K562 (cell line): ENCODE measurements around the gene GGA3. TPM values are rescaled to one million over a fixed set of nuclear protein-coding genes. Genes with fewer than 3 reads are reported as not detected.

Experiments
- ATF4 ChIP-seq: fragments of 450-650 bp; formaldehyde crosslinking; IDR thresholded peaks from 2 replicates; pipeline ENCODE4 v1.4.0; 2022; ENCODE audit warnings: mild to moderate bottlenecking, moderate library complexity
- CBFA2T2 ChIP-seq: fragments of 450-650 bp; conservative IDR thresholded peaks from 2 replicates; pipeline ENCODE4 v1.6.1; 2017; ENCODE audit warnings: mild to moderate bottlenecking
- CLOCK ChIP-seq: fragments of 250-450 bp; sonication (Bioruptor Pico); IDR thresholded peaks from 2 replicates; pipeline ENCODE4 v1.4.0; 2020; ENCODE audit warnings: mild to moderate bottlenecking, moderate library complexity, borderline replicate concordance
- GTF2A2 ChIP-seq: IDR thresholded peaks from 2 replicates; pipeline ENCODE4 v1.6.1; 2016; ENCODE audit warnings: mild to moderate bottlenecking, missing genetic modification characterization, missing compliant biosample characterization
- HINFP ChIP-seq: fragments of 450-650 bp; conservative IDR thresholded peaks from 2 replicates; pipeline ENCODE4 v1.6.1; 2016; ENCODE audit warnings: missing genetic modification characterization, low read depth, mild to moderate bottlenecking, control low read depth, missing compliant biosample characterization
- MAX ChIP-seq: sonication (generic); formaldehyde crosslinking; IDR thresholded peaks from 2 replicates; pipeline ENCODE4 v1.9.0; 2022; ENCODE audit warnings: mild to moderate bottlenecking, missing genetic modification reagents
- MEF2A ChIP-seq: IDR thresholded peaks from 2 replicates; pipeline ENCODE4 v1.6.1; 2011; ENCODE audit warnings: low read depth, mild to moderate bottlenecking, low read length, moderate library complexity; ENCODE audit not compliant: control insufficient read depth
- MYC ChIP-seq, 2 experiments: fragments of 250-450 bp in 1 of 2; sonication (Bioruptor Pico) in 1 of 2; IDR thresholded peaks; 2 replicates each; pipeline versions ENCODE4 v1.5.1 to v1.6.1; 2012 to 2021; ENCODE audit warnings: low read depth in 2 of 2, borderline replicate concordance in 1 of 2, improper control_type of control experiment in 1 of 2, low read length in 1 of 2, mild to moderate bottlenecking in 1 of 2, moderate library complexity in 1 of 2
- SAP30 ChIP-seq: fragments of 200-600 bp; sonication (generic); IDR thresholded peaks from 2 replicates; pipeline ENCODE4 v1.6.1; 2012; ENCODE audit warnings: borderline replicate concordance, low read depth, mild to moderate bottlenecking, moderate library complexity, low read length, control low read depth, inconsistent platforms; ENCODE audit not compliant: insufficient read depth, poor library complexity, severe bottlenecking
- ZNF318 ChIP-seq, 2 experiments: fragments of 450-650 bp; IDR thresholded peaks; 2 replicates each; pipeline ENCODE4 v1.6.1; 2016; ENCODE audit warnings: mild to moderate bottlenecking in 2 of 2, borderline replicate concordance in 1 of 2, low read depth in 1 of 2, moderate library complexity in 1 of 2
- ZSCAN32 ChIP-seq: fragments of 450-650 bp; formaldehyde crosslinking; IDR thresholded peaks from 2 replicates; pipeline ENCODE4 v1.4.0; 2020; ENCODE audit warnings: mild to moderate bottlenecking, moderate library complexity
- polyA plus RNA-seq, 8 experiments: library from polyadenylated mRNA; depleted of rRNA in 4 of 8; stranded (reverse) in 5 of 8; unstranded in 3 of 8; fragments of >200 nt; fragmentation: Nextera tagmentation in 2 of 8; fragmentation: Illumina TruSeq in 1 of 8; extraction: Ambion mirVana in 2 of 8; extraction: Trizol in 1 of 8; gene quantifications; 2 replicates each; pipeline versions ENCODE4 v1.2.1 to v1.2.3, GENCODE V29; 2011 to 2014; ENCODE audit warnings: inconsistent platforms in 1 of 8, missing spikeins in 1 of 8
- total RNA-seq, 7 experiments: library from RNA; depleted of rRNA in 6 of 7; stranded (reverse); fragments of >200 nt in 6 of 7; fragmentation: Illumina TruSeq in 2 of 7; extraction: Trizol in 2 of 7; gene quantifications; 2 replicates each; pipeline versions ENCODE4 v1.2.1 to v1.2.3, GENCODE V29; 2011 to 2021; ENCODE audit warnings: low replicate concordance in 1 of 7

GGA3 gene
- total and polyA plus RNA-seq, 9 of the 15 experiments (the other 6 are each of a cell fraction or from before 2014, with no cell fraction given) = 5.7 to 64.9 (median 25.4) TPM

- TF ChIP-seq ZNF318 (IDR thresholded peaks at IDR 0.05; ENCODE audit: borderline replicate concordance in 1 of 2, low read depth in 1 of 2) (no peak), HINFP (0 out of 2 replicates have a peak, but pooled peaks have one; percentile 30), CBFA2T2 (no peak), GTF2A2 (tag) (no peak), ATF4 (CRISPR knock-in tag) (no peak), SAP30 (peak; percentile 92), ZSCAN32 (CRISPR knock-in tag) (no peak), CLOCK (CRISPR knock-in tag) (no peak), MEF2A (no peak), MAX (CRISPR knock-in tag) (peak; percentile 91), MYC (IDR thresholded peaks at IDR 0.05; ENCODE audit: low read depth, low read length) (peak; percentile 75), MYC (CRISPR knock-in tag; IDR thresholded peaks at IDR 0.05; ENCODE audit: borderline replicate concordance, low read depth) (peak; percentile 79; the same call in 1 of the 2 replicates)
These were observed 27.9 kb upstream of the GGA3 start, which contains the start of gene SLC25A19 (continued) for GRCh38 chr17:75289115-75289831.
